H1 (cell line): Measurements from ENCODE around the gene C17orf107. TPM values are rescaled to one million over a fixed set of nuclear protein-coding genes. Genes with fewer than 3 reads are reported as not detected.

Experiments used
- CTCF ChIA-PET: fragments of 300-600 bp; sonication (Branson Sonifier 250); formaldehyde crosslinking; loops from one replicate; lab custom pipeline; 2021; ENCODE audit not compliant: partially characterized antibody; lab: Charles Lee
- POLR2A ChIA-PET: fragments of 300-600 bp; sonication (Branson Sonifier 250); formaldehyde crosslinking; loops from one replicate; lab custom pipeline; 2021; ENCODE audit warnings: inconsistent platforms; ENCODE audit not compliant: partially characterized antibody; lab: Charles Lee
- DNase-seq, 2 experiments: peaks; one replicate each; pipeline versions ENCODE4 v3.0.0 to v3.0.0-alpha.2; 2010 to 2022; ENCODE audit warnings: low spot score in 2 of 2, low read depth in 1 of 2, mixed read lengths in 1 of 2
- FAIRE-seq: peaks from 2 replicates; lab custom pipeline; 2011; peaks lifted over from hg19 to GRCh38; lab: Jason Lieb, UNC
- H2AFZ ChIP-seq: 2 replicates; pipeline ENCODE4 v1.8.1; 2012; ENCODE audit warnings: low read length, inconsistent platforms
- H2AK5ac ChIP-seq: 2 replicates; pipeline ENCODE4 v1.6.1; 2013; ENCODE audit warnings: low read depth, low read length
- H2BK120ac ChIP-seq: replicated peaks from 2 replicates; pipeline ENCODE3; 2013; ENCODE audit warnings: low read depth, low read length, inconsistent platforms
- H2BK12ac ChIP-seq: 2 replicates; pipeline ENCODE4 v1.6.1; 2013; ENCODE audit warnings: low read depth, low read length
- H2BK15ac ChIP-seq: 2 replicates; pipeline ENCODE4 v1.6.1; 2013; ENCODE audit warnings: low read length
- H2BK20ac ChIP-seq: 2 replicates; pipeline ENCODE4 v1.6.1; 2013; ENCODE audit warnings: low read length
- H2BK5ac ChIP-seq: 2 replicates; pipeline ENCODE4 v1.6.1; 2013; ENCODE audit warnings: low read depth, low read length
- H3K14ac ChIP-seq: 2 replicates; pipeline ENCODE4 v1.6.1; 2013; ENCODE audit warnings: inconsistent platforms; ENCODE audit not compliant: insufficient read length
- H3K18ac ChIP-seq: 2 replicates; pipeline ENCODE4 v1.6.1; 2013; ENCODE audit warnings: low read length; ENCODE audit errors: extremely low read depth
- H3K23ac ChIP-seq: 2 replicates; pipeline ENCODE4 v1.6.1; 2013; ENCODE audit warnings: inconsistent platforms; ENCODE audit not compliant: insufficient read length
- H3K23me2 ChIP-seq: 2 replicates; pipeline ENCODE4 v1.6.1; 2013; ENCODE audit warnings: low read depth, low read length
- H3K27ac ChIP-seq: 2 replicates; pipeline ENCODE4 v1.6.1; 2011; ENCODE audit warnings: low read depth, low read length, inconsistent platforms
- H3K27me3 ChIP-seq, 4 experiments: replicated peaks in 1 of 4; 1 replicate in 1 of 4; 2 replicates in 3 of 4; pipeline versions ENCODE4 v1.6.1 to v1.8.1; 2011 to 2013; ENCODE audit warnings: low read length in 3 of 4, mild to moderate bottlenecking in 3 of 4, inconsistent platforms in 2 of 4, mixed read lengths in 2 of 4, moderate library complexity in 1 of 4; ENCODE audit not compliant: control insufficient read depth in 3 of 4, insufficient read depth in 3 of 4; ENCODE audit errors: extremely low read depth in 1 of 4
- H3K36me3 ChIP-seq, 4 experiments: 2 replicates each; pipeline versions ENCODE4 v1.6.1 to v1.8.1; 2011 to 2013; ENCODE audit warnings: mild to moderate bottlenecking in 4 of 4, low read length in 3 of 4, moderate library complexity in 2 of 4, control low read depth in 1 of 4, inconsistent platforms in 1 of 4; ENCODE audit not compliant: insufficient read depth in 4 of 4, control insufficient read depth in 2 of 4
- H3K4ac ChIP-seq: replicated peaks from 2 replicates; pipeline ENCODE3; 2013; ENCODE audit warnings: low read length, low read depth, mixed read lengths, inconsistent platforms; ENCODE audit not compliant: insufficient read length
- H3K4me1 ChIP-seq, 4 experiments: replicated peaks in 1 of 4; 1 replicate in 1 of 4; 2 replicates in 3 of 4; pipeline versions ENCODE4 v1.6.1 to v1.8.1; 2011 to 2013; ENCODE audit warnings: low read length in 3 of 4, inconsistent platforms in 2 of 4, mixed read lengths in 1 of 4; ENCODE audit not compliant: insufficient read depth in 4 of 4, control insufficient read depth in 3 of 4
- H3K4me2 ChIP-seq, 2 experiments: 2 replicates each; pipeline versions ENCODE4 v1.6.1 to v1.8.1; 2011 to 2013; ENCODE audit warnings: low read depth in 2 of 2, low read length in 2 of 2, control low read depth in 1 of 2, inconsistent platforms in 1 of 2, mild to moderate bottlenecking in 1 of 2; ENCODE audit not compliant: insufficient read depth in 1 of 2
- H3K4me3 ChIP-seq, 4 experiments: fragments of 200-600, 300-600 bp in 1 of 4; sonication (generic), shearing (Covaris generic), sonication (Bioruptor Twin) in 1 of 4; 2 replicates each; pipeline versions ENCODE4 v1.5.1 to v1.8.1; 2011 to 2016; ENCODE audit warnings: low read length in 4 of 4, low read depth in 3 of 4, control low read depth in 2 of 4, inconsistent platforms in 2 of 4, mild to moderate bottlenecking in 2 of 4, mixed read lengths in 1 of 4, moderate library complexity in 1 of 4; ENCODE audit not compliant: insufficient read depth in 2 of 4; ENCODE audit errors: extremely low read depth in 1 of 4
- H3K56ac ChIP-seq: replicated peaks from 2 replicates; pipeline ENCODE3; 2013; ENCODE audit warnings: low read depth, mild to moderate bottlenecking, mixed read lengths, low read length, inconsistent platforms; ENCODE audit not compliant: insufficient read length
- H3K79me1 ChIP-seq: 2 replicates; pipeline ENCODE4 v1.6.1; 2013; ENCODE audit warnings: low read depth, low read length, control low read depth
- H3K79me2 ChIP-seq, 2 experiments: 2 replicates each; pipeline versions ENCODE4 v1.6.1 to v1.8.1; 2012 to 2013; ENCODE audit warnings: low read length in 2 of 2, mild to moderate bottlenecking in 2 of 2, inconsistent platforms in 1 of 2; ENCODE audit not compliant: insufficient read depth in 2 of 2, control insufficient read depth in 1 of 2
- H3K9ac ChIP-seq, 4 experiments: replicated peaks in 1 of 4; 1 replicate in 1 of 4; 2 replicates in 3 of 4; pipeline versions ENCODE4 v1.6.1 to v1.8.1; 2011 to 2013; ENCODE audit warnings: low read depth in 3 of 4, low read length in 3 of 4, control low read depth in 2 of 4, mild to moderate bottlenecking in 2 of 4, moderate library complexity in 2 of 4, inconsistent platforms in 1 of 4; ENCODE audit errors: extremely low read depth in 1 of 4
- H3K9me3 ChIP-seq, 2 experiments: 2 replicates each; pipeline versions ENCODE4 v1.6.1 to v1.8.1; 2012 to 2013; ENCODE audit warnings: mild to moderate bottlenecking in 2 of 2, moderate library complexity in 2 of 2, control low read depth in 1 of 2, inconsistent platforms in 1 of 2, low read depth in 1 of 2, low read length in 1 of 2, mixed read lengths in 1 of 2; ENCODE audit not compliant: insufficient read depth in 2 of 2
- H4K20me1 ChIP-seq, 2 experiments: replicated peaks in 1 of 2; 2 replicates each; pipeline versions ENCODE3 to v1.8.1; 2011 to 2013; ENCODE audit warnings: inconsistent platforms in 2 of 2, low read length in 2 of 2, mild to moderate bottlenecking in 1 of 2; ENCODE audit not compliant: insufficient read depth in 2 of 2, control insufficient read depth in 1 of 2
- H4K5ac ChIP-seq: 2 replicates; pipeline ENCODE4 v1.6.1; 2013; ENCODE audit warnings: low read length, low read depth, mixed read lengths, inconsistent platforms; ENCODE audit not compliant: insufficient read length
- H4K8ac ChIP-seq: 2 replicates; pipeline ENCODE4 v1.8.0; 2013; ENCODE audit warnings: mild to moderate bottlenecking, moderate library complexity, low read length, inconsistent platforms; ENCODE audit not compliant: insufficient read depth; ENCODE audit errors: extremely low read depth
- H4K91ac ChIP-seq: replicated peaks from 2 replicates; pipeline ENCODE3; 2013; ENCODE audit warnings: low read length, mixed read lengths, inconsistent platforms; ENCODE audit not compliant: insufficient read length
- ASH2L ChIP-seq: fragments of 200-600, 300-600 bp; sonication (generic); IDR thresholded peaks from one replicate; pipeline ENCODE4 v1.7.1; 2017; ENCODE audit warnings: low read length
- ATF2 ChIP-seq: IDR thresholded peaks from 2 replicates; pipeline ENCODE4 v1.6.1; 2012; ENCODE audit warnings: low read length, inconsistent platforms
- CREB1 ChIP-seq: IDR thresholded peaks from 2 replicates; pipeline ENCODE4 v1.6.1; 2012; ENCODE audit warnings: inconsistent platforms
- EP300 ChIP-seq, 2 experiments: IDR thresholded peaks; 1 replicate in 1 of 2; 2 replicates in 1 of 2; pipeline ENCODE4 v1.6.1; 2011 to 2012; ENCODE audit warnings: low read depth in 2 of 2, low read length in 2 of 2, mild to moderate bottlenecking in 2 of 2, borderline replicate concordance in 1 of 2, inconsistent platforms in 1 of 2, moderate library complexity in 1 of 2
- POLR2A ChIP-seq, 2 experiments: IDR thresholded peaks; 1 replicate in 1 of 2; 2 replicates in 1 of 2; pipeline ENCODE4 v1.6.1; 2011; ENCODE audit warnings: low read depth in 2 of 2, low read length in 2 of 2, mild to moderate bottlenecking in 2 of 2; ENCODE audit errors: control extremely low read depth in 1 of 2
- POU5F1 ChIP-seq: IDR thresholded peaks from 2 replicates; pipeline ENCODE4 v1.6.1; 2011; ENCODE audit warnings: low read depth, mild to moderate bottlenecking, low read length, moderate library complexity
- RNF2 ChIP-seq: fragments of 200-900, 300-1000 bp; sonication (generic); IDR thresholded peaks from 2 replicates; pipeline ENCODE4 v1.7.1; 2016; ENCODE audit warnings: borderline replicate concordance, low read depth, mild to moderate bottlenecking, antibody characterized with exemption, low read length; ENCODE audit not compliant: poor library complexity, severe bottlenecking; ENCODE audit errors: missing control alignments
- SP4 ChIP-seq: IDR thresholded peaks from 2 replicates; pipeline ENCODE4 v1.6.1; 2012; ENCODE audit warnings: low read length, inconsistent platforms
- TEAD4 ChIP-seq: IDR thresholded peaks from 2 replicates; pipeline ENCODE4 v1.6.1; 2012; ENCODE audit warnings: low read depth, low read length, inconsistent platforms, mixed read lengths
- USF2 ChIP-seq: IDR thresholded peaks from 2 replicates; pipeline ENCODE4 v1.6.1; 2011; ENCODE audit warnings: low read length, improper control_type of control experiment
- YY1 ChIP-seq: IDR thresholded peaks from 2 replicates; pipeline ENCODE4 v1.6.1; 2011; ENCODE audit warnings: low read depth, mild to moderate bottlenecking, low read length
- WGBS, 2 experiments: shearing (Covaris generic) in 1 of 2; methylation state at CpG; one replicate each; pipeline versions ENCODE4 v1.1.6 to v1.1.7; 2013 to 2015; ENCODE audit warnings: low lambda C conversion rate in 2 of 2, mixed read lengths in 2 of 2, inconsistent platforms in 1 of 2, low coverage in 1 of 2, missing lambda C conversion rate in 1 of 2; ENCODE audit not compliant: insufficient replicate concordance in 2 of 2, insufficient coverage in 1 of 2, insufficient read length in 1 of 2; ENCODE audit errors: extremely low coverage in 1 of 2, missing lambda C conversion rate in 1 of 2; 5-methylcytosine and 5-hydroxymethylcytosine counted together
- polyA plus RNA-seq, 7 experiments: library from polyadenylated mRNA; depleted of rRNA in 3 of 7; stranded (reverse) in 5 of 7; unstranded in 2 of 7; fragments of >200 nt in 5 of 7; fragments of 200-250 nt in 2 of 7; gene quantifications; 1 replicate in 5 of 7; 2 replicates in 1 of 7; 4 replicates in 1 of 7; pipeline versions ENCODE4 v1.2.1 to v1.2.3, GENCODE V29; 2011 to 2013; ENCODE audit warnings: missing spikeins in 2 of 7, mixed read lengths in 2 of 7
- total RNA-seq: library from RNA; stranded (reverse); fragmentation: NEBNext Ultra II Directional; extraction: Animal tissue kit (Norgen Biotek cat#: 25700); gene quantifications from 2 replicates; pipeline ENCODE4 v1.2.1, GENCODE V29; 2021

C17orf107 gene
- total and polyA plus RNA-seq, 2 of the 8 experiments (the other 6 are each of a cell fraction or from before 2014, with no cell fraction given) = 0.39 to 0.45 TPM

GRCh38 chr17:4913994-4914393 lies 14.7 kb downstream of the C17orf107 start:
- DNase-seq (no peak), FAIRE-seq (no peak)
- Histone ChIP-seq H2AFZ (no peak overlapping the region), H3K4ac (no peak overlapping the region), H3K4me3 (no peak overlapping the region), H3K4me1 (peaks cover 0 to under 1% (median 0%) of the 10 kb centered on the region in 4 experiments; a peak in 3 of 7 replicates), H3K27ac (no peak overlapping the region), H3K36me3 (no peaks in the 10 kb centered on the region), H2BK5ac (no peak overlapping the region), H4K8ac (no peak overlapping the region), H3K9ac (no peak overlapping the region), H2BK20ac (no peak overlapping the region), H2BK15ac (no peak overlapping the region), H4K5ac (no peak overlapping the region), H2BK12ac (no peak overlapping the region), H3K9me3 (no peaks in the 10 kb centered on the region), H3K79me2 (no peaks in the 10 kb centered on the region), H3K23me2 (no peaks in the 10 kb centered on the region), H3K56ac (no peak overlapping the region), H4K91ac (no peak overlapping the region), H2BK120ac (no peak overlapping the region), H2AK5ac (no peak overlapping the region), H3K18ac (no peak overlapping the region), H3K79me1 (no peaks in the 10 kb centered on the region), H3K14ac (no peak overlapping the region), H3K23ac (no peak overlapping the region), H4K20me1 (no peaks in the 10 kb centered on the region), H3K27me3 (no peaks in the 10 kb centered on the region), H3K4me2 (no peak overlapping the region)
- ChIA-PET CTCF (interaction anchor here (2.2 kb wide), 1 partner anchor 10 kb away, joined by 6 read pairs; no protein-coding TSS in a partner anchor), POLR2A (interaction anchor here (1.0 to 5.1 kb wide), 4 partner anchors 9 to 26 kb away, joined by 3 to 55 read pairs (median 10); partner anchors contain the start of genes RNF167 and SLC25A11)
- 88% methylated on average over 1 of the region's 1 CpG; no CpG with 5 or more reads in 1 of the 2 experiments for WGBS, 2 experiments
- TF ChIP-seq POU5F1 = no peak
- no peak for TF ChIP-seq EP300 (IDR thresholded peaks at IDR 0.05; ENCODE audit: borderline replicate concordance in 1 of 2, low read depth in 2 of 2, low read length in 2 of 2)
- no peak for TF ChIP-seq TEAD4
- no peak for TF ChIP-seq RNF2
- TF ChIP-seq ATF2 = no peak
- no peak for TF ChIP-seq ASH2L
- TF ChIP-seq POLR2A (IDR thresholded peaks at IDR 0.05; ENCODE audit: control extremely low read depth in 1 of 2, low read depth in 2 of 2, low read length in 2 of 2) = no peak
- TF ChIP-seq YY1 = no peak
- TF ChIP-seq SP4 = no peak
- TF ChIP-seq USF2 = no peak
- no peak for TF ChIP-seq CREB1
